ENCODE data around the gene CEP63.
"Not testable (repeated sequence)": the region's sequence is repeated elsewhere in the genome, so short reads cannot be mapped to it uniquely, and the experiment has no call there.

CEP63 gene

GRCh38 chr3:134535186-134535970 is 49.5 kb downstream of the CEP63 start:
- Histone ChIP-seq H3K4me3 (ENCODE audit: low read depth, low read length) (no peak overlapping the region), H3K4me1 (no peaks in the 10 kb centered on the region), H3K9me3 (no peaks in the 10 kb centered on the region), H3K36me3 (peaks cover 4% of the 10 kb centered on the region; the same call in 1 of the 2 replicates), H3K27me3 (no peaks in the 10 kb centered on the region)
- DNase-seq, result no peak
- TF ChIP-seq, protein P1, sequence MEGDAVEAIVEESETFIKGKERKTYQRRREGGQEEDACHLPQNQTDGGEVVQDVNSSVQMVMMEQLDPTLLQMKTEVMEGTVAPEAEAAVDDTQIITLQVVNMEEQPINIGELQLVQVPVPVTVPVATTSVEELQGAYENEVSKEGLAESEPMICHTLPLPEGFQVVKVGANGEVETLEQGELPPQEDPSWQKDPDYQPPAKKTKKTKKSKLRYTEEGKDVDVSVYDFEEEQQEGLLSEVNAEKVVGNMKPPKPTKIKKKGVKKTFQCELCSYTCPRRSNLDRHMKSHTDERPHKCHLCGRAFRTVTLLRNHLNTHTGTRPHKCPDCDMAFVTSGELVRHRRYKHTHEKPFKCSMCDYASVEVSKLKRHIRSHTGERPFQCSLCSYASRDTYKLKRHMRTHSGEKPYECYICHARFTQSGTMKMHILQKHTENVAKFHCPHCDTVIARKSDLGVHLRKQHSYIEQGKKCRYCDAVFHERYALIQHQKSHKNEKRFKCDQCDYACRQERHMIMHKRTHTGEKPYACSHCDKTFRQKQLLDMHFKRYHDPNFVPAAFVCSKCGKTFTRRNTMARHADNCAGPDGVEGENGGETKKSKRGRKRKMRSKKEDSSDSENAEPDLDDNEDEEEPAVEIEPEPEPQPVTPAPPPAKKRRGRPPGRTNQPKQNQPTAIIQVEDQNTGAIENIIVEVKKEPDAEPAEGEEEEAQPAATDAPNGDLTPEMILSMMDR (IDR thresholded peaks at IDR 0.05; ENCODE audit: low read depth, low read length), result no peak

DNA sequence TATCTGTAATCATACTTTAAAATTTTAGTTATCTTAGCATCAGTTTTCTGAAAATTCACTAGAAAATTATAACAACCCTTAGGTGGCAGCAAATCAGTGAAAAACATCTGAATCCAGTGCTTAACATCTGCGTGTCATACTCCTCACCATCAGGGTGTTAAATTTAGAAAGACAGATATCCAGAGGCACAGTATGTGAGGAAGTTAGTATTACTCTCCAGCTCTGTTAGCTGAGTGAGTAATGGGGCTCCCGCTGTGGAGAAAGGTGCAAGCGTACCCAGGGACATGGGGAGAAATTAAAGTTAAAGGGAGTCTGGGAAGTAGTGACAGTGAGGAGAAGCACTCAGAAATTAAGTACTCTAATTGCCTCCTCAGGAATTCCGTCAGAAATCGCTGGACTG is 50.9 kb downstream of the CEP63 start:
- Histone ChIP-seq H3K36me3 (peaks cover 4% of the 10 kb centered on the region; the same call in 1 of the 2 replicates), H3K9me3 (no peaks in the 10 kb centered on the region), H3K4me3 (ENCODE audit: low read depth, low read length) (no peak overlapping the region), H3K27me3 (no peaks in the 10 kb centered on the region), H3K4me1 (no peaks in the 10 kb centered on the region)
- TF ChIP-seq, protein P1 (IDR thresholded peaks at IDR 0.05; ENCODE audit: low read depth, low read length), result no peak
- DNase-seq, result no peak

DNA sequence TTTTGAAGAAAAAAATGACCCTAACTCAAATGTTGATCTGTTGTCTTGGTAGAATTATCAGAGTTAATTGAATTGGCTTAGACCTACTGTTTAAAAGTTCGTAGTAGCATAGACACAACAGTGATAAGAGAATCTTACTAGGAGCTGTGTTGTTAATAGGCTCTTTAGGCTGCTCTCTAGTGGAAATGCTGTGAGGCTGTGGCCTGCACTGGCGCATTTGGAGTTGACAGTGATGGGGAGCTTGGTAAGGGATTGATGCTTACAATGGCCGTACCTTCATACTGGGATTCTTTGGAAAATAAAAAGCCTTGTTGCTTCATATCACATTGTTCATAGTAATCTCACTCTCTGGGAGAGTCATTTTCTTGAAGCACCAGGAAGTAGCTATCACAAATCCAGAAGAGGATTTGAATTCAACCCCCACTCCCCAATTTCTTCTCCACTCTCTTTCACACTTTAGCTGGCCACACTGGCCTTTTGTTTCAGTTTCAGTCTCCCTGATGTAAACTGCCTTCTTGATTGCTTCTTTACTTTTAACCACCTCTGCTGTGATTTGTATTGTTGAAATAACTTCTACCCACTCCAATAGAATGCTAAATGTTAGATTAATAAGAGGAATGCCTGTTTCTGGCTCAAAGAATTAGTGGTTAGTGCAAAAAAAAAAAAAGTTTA is 56.6 kb downstream of the CEP63 start:
- no peak for DNase-seq
- Histone ChIP-seq H3K4me1 (0 out of 2 replicates have a peak, but pooled peaks cover 4% of the 10 kb centered on the region), H3K4me3 (ENCODE audit: low read depth, low read length) (no peak overlapping the region), H3K27me3 (no peaks in the 10 kb centered on the region), H3K36me3 (peaks cover 4% of the 10 kb centered on the region), H3K9me3 (no peaks in the 10 kb centered on the region)
- TF ChIP-seq, protein P1 (IDR thresholded peaks at IDR 0.05; ENCODE audit: low read depth, low read length), result peak; percentile 15; the same call in 1 of the 2 replicates

- Histone ChIP-seq H3K4me3 (ENCODE audit: low read depth, low read length) (no peak overlapping the region), H3K4me1 (0 out of 2 replicates have a peak, but pooled peaks cover 4% of the 10 kb centered on the region), H3K36me3 (no peaks in the 10 kb centered on the region; the same call in none of the 2 replicates), H3K27me3 (no peaks in the 10 kb centered on the region), H3K9me3 (no peaks in the 10 kb centered on the region)
- DNase-seq, result no peak
- TF ChIP-seq, protein P1 (IDR thresholded peaks at IDR 0.05; ENCODE audit: low read depth, low read length), result no peak
Measured at GRCh38 chr3:134543113-134543512, 57.3 kb downstream of the CEP63 start.

GRCh38 chr3:134544316-134544715 is 58.5 kb downstream of the CEP63 start:
- Histone ChIP-seq H3K4me3 (ENCODE audit: low read depth, low read length) (no peak overlapping the region), H3K27me3 (no peaks in the 10 kb centered on the region), H3K9me3 (no peaks in the 10 kb centered on the region), H3K36me3 (no peaks in the 10 kb centered on the region; the same call in none of the 2 replicates), H3K4me1 (0 out of 2 replicates have a peak, but pooled peaks cover 4% of the 10 kb centered on the region)
- TF ChIP-seq, protein P1 (IDR thresholded peaks at IDR 0.05; ENCODE audit: low read depth, low read length), result no peak
- no peak for DNase-seq

DNA sequence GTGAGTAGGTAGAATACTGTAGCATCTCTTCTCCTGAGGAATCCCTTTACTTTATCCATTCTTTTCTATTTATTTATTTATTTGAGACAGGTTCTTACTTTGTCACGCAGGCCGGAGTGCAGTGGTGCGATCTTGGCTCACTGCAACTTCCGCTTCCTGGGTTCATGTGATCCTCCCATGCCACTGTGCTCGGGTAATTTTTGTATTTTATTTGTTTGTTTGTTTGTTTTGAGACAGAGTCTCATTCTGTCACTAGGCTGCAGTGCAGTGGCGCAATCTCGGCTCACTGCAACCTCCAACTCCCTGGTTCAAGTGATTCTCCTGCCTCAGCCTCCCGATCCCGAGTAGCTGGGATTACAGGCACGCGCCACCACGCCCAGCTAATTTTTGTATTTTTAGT is 58.9 kb downstream of the CEP63 start:
- DNase-seq; H3K4me3 ChIP-seq (ENCODE audit: low read depth, low read length); H3K27me3 ChIP-seq; H3K36me3 ChIP-seq; H3K4me1 ChIP-seq; H3K9me3 ChIP-seq: not testable (repeated sequence)
